Measurements from ENCODE around the gene SOD1.

- TF ChIP-seq CTCF (IDR thresholded peaks at IDR 0.05) (no peak), EZH2 (IDR thresholded peaks at IDR 0.05) (no peak)
These were observed 51.8 kb downstream of the SOD1 start for GRCh38 chr21:31711326-31711725.

Data from neural progenitor cell (in vitro differentiated cells).